ENCODE measurements around the gene EXOC6B.

EXOC6B gene

DNA sequence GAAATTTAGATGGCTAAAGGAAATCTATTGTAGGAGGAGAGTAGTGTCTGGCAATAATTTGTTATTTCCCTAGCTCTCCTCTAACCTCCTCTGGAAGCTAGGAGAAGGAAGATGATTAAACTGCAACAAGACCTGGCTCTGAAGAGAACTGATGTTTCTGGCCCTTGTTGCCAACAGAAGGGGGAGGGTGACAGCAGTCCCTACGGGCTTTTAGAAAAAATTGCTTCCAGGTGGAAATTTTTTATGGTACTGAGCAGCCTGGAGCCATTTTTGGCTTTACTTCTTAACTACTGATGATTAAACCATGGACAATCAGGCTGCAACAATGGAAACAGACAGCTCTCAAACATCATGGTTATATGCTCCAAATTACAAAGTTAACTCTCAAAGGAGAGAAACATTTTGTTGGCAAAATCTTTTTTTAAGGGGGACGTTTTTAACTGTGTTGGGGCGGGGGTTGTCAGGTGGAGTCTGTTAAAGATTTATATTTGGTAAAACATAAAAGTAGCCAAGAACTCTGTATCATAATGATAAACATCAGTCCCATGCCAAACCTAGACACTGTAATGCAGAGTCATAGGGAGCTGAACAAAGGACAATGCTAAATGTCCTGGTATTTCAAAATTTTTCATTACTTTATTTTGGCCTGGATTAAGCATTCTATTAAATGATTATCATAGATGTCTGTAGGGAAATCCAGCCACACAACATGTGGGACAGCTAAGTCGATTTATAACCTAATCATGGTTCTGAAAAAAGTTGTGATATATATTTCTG lies 70.0 kb downstream of the EXOC6B start:
- TF ChIP-seq POLR2A (IDR thresholded peaks at IDR 0.05; ENCODE audit: low read depth, low read length) = no peak
- FAIRE-seq (no peak), DNase-seq (ENCODE audit: insufficient read length, low spot score) (no peak)

DNA sequence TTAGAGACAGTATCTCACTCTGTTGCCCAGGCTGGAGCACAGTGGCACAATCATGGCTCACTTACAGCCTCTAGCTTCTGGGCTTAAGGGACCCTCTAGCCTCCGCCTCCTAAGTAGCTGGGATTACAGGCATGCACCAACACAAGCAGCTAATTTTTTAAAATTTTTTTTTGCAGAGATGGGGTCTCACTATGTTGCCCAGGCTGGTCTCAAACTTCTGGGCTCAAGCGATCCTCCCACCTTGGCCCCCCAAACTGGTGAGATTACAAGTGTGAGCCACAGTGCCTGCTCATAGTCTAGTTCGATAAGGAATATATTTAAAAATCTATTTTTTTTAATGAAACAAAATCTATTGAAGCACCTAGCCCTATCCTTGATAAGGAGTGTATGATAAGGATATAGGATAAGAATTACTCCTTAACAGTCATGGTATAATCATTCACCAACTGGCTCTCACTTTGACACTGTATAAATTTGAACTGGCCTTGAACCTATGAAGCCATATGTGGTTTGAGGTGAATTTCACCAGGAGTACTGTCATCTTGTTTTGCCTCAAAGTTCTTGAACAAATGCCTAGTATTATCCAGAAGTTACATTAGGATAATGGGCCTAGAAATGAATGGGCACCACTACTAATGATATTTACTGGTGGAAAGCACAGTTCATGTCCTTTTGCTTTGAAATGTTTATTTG lies 71.1 kb downstream of the EXOC6B start:
- no peak for FAIRE-seq
- DNase-seq (ENCODE audit: insufficient read length, low spot score) = no peak
- no peak for TF ChIP-seq POLR2A (IDR thresholded peaks at IDR 0.05; ENCODE audit: low read depth, low read length)

DNA sequence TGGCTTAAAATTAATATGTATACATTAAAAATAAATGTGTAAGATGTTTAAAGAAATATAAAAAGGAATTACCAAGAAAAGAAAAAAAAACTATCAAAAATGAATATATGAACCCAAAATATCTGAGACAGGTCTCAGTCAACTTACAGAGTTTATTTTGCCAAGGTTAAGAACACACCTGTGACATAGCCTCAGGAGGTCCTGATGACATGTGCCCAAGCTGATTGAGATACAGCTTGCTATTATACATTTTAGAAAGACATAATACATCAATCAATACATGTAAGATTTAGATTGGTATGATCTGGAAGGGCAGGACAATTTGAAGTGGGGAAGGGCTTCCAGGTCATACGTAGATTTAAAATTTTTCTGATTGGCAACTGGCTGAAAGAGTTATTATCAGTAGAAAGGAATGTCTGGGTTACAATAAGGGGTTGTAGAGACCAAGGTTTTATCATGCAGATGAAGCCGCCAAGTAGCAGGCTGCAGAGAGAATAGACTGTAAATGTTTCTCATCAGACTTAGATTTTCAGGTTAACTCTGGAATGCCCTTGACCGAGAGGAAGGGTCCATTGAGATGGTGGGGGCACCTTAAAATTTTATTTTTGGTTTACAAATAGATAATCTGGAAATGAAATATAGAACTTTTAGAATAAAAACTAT lies 74.7 kb downstream of the EXOC6B start:
- FAIRE-seq (no peak), DNase-seq (ENCODE audit: insufficient read length, low spot score) (no peak)
- no peak for TF ChIP-seq POLR2A (IDR thresholded peaks at IDR 0.05; ENCODE audit: low read depth, low read length)

DNA sequence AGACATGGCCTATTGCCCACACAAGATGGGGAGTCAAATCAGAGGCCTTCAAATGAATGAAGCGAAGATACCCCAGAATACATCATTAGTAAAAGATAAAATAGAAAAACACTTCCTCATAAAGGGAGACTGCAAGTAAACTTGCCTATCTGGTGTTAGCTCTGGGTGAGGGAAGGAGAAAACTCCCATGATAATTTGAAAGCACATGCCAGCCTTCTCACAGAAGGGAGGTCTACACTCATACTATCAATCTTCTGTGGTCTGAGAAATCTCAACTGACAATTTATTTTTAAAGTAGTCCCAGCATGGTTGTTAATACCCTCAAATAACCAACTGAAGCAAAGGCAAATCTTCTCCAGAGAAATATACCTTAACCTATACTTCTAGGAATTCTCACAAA lies 75.4 kb downstream of the EXOC6B start:
- no peak for FAIRE-seq

DNA sequence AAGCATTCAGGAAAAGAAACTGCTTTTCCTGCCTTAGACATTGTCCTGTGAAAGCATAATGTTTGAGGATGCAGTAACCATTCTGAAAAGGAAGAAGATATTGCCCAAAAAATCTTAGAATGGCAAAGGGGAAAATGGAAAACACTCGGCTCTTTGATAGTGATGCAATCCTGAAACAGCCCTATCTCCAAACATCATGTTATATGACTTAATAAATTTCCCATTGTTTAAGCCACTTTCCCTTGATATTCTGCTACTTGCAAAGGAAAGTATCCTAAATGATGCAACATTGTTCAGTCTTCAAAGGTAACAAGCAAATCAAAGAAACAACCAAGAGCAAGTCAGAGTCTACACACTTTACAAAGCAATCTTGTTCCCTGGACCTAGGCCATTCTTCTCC lies 78.5 kb downstream of the EXOC6B start:
- FAIRE-seq (no peak), DNase-seq (ENCODE audit: insufficient read length, low spot score) (no peak)
- TF ChIP-seq POLR2A (IDR thresholded peaks at IDR 0.05; ENCODE audit: low read depth, low read length) = no peak

More for the DNA sequence above, 75.4 kb downstream of the EXOC6B start:
- DNase-seq (ENCODE audit: insufficient read length, low spot score) = no peak
- TF ChIP-seq POLR2A (IDR thresholded peaks at IDR 0.05; ENCODE audit: low read depth, low read length) = no peak

DNA sequence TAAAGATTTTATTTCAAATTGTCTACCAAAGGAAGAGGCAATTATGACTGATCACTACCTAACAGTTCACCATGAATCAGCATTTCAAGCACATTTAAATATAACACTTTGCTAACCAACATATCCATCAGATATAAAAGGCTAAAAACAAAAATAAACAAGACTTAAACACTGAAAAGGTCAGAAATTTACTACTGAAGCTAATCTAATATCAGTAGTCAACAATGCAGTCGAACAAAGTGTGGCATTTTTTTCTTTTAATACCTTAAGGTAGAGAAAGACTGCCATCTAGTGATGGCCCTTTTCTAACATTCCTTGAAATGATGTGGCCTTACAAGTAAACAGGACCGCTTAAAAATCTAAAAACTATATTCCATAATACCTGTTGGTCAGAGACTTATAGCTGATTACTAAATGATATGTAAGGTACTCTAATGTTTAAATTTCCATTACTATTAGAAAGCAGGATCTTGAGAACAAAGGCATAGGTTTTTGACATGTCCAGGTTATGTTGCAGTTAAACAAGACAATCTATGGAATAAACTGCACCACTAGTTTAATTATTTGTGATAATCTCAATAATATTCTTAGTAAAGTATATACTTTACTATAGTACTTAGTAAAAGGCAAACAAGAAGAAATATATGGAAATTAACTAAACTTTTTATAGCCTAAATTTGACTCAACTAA lies 80.0 kb downstream of the EXOC6B start:
- FAIRE-seq (peak; percentile 88), DNase-seq (ENCODE audit: insufficient read length, low spot score) (no peak)
- TF ChIP-seq POLR2A (IDR thresholded peaks at IDR 0.05; ENCODE audit: low read depth, low read length) = no peak

DNA sequence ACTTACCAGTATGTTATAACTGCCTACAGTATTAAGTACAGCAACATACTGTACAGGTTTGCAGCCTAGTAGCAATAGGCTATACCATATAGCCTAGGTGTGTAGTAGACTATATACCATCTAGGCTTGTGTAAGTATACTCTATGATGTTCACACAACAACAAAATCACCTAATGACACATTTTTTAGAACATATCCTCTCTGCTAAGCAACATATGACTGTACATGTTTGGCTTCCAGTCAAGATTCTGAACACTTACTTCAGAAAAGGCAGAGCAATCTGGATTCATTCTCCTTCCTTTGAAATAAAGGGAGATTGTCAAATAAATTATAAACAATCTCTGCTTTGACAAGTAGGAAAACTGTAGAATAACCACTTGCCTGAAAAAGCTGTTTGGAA lies 81.8 kb downstream of the EXOC6B start:
- FAIRE-seq (peak; percentile 82), DNase-seq (ENCODE audit: insufficient read length, low spot score) (no peak)
- TF ChIP-seq POLR2A (IDR thresholded peaks at IDR 0.05; ENCODE audit: low read depth, low read length) = no peak

DNA sequence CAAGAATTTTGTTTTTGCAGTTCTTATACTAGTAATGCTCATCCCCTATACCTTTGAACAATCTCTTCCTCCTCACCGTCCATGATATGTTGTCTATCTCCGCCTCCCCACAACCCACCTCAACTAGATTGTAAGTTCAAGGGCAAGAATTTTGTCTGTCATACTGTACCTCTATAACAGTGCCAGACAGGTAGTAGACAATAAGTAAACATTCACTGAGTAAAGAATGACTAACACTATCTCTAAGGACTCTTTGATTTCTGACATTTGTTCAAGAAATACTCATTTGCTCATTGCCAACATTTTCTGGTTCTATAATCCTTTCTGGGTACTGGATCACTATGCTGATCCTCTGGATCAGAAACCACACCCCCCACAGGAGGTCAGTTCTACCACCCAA lies 82.4 kb downstream of the EXOC6B start:
- FAIRE-seq = no peak
- DNase-seq (ENCODE audit: insufficient read length, low spot score) = no peak
- TF ChIP-seq POLR2A (IDR thresholded peaks at IDR 0.05; ENCODE audit: low read depth, low read length) = no peak

DNA sequence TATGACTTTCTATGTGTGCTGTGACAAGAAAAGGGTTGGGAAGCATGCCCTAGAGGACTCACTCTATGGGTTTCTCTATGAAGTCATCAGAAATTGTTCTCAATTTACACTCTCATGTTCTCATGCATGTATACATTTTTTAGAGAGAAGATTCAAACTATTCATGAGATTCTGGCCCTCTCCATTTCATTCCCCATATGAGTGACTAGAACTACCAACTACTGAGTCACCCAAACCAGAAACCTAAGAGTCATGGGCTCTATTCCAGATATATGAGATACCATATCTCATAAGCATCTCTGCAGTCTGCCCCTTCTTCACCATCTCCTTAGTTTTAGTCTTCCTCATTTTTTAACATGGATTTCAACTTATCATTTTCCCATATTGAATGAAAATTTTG lies 87.7 kb downstream of the EXOC6B start:
- peak; percentile 70 for FAIRE-seq

DNA sequence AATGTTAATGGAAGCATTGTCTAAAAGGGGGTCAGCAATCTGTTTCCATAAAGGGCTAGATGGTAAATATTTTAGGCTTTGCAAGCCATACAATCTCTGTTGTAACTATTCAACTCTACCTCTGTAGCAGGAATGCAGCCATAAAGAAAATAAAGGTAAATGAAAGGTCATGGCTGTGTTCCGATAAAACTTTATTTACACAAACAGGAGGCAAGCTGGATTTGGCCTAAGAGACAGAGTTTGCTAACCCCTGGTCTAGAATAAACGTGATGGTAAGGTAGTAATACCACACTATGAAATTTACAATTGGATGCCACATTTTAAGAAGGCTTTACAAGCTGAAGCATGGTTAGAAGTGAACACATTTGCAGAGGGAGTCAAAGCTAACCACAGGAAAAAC lies 91.4 kb downstream of the EXOC6B start:
- DNase-seq (ENCODE audit: insufficient read length, low spot score) (no peak), FAIRE-seq (peak; percentile 45)
- no peak for TF ChIP-seq POLR2A (IDR thresholded peaks at IDR 0.05; ENCODE audit: low read depth, low read length)

More for the DNA sequence above, 87.7 kb downstream of the EXOC6B start:
- no peak for DNase-seq (ENCODE audit: insufficient read length, low spot score)
- no peak for TF ChIP-seq POLR2A (IDR thresholded peaks at IDR 0.05; ENCODE audit: low read depth, low read length)

DNA sequence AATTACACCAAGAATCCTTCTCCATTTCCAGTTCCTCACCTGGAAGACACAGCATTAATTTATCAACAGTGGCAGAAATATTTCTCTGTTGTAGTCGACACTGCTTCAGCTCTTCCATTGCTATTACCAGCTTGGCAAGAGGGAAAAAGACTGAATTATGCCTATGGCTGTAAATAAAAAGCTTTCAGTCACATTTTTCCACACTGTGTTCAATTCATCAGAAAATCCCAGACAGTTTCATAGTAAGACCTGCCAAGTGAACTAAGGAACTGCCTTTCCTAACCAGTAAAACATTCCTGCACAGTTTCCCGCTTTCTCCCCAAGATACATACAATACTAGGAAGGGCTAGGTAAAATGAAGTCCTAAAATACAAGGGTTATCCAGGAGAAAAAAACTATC lies 94.7 kb downstream of the EXOC6B start:
- no peak for TF ChIP-seq POLR2A (IDR thresholded peaks at IDR 0.05; ENCODE audit: low read depth, low read length)
- no peak for FAIRE-seq
- DNase-seq (ENCODE audit: insufficient read length, low spot score) = no peak

DNA sequence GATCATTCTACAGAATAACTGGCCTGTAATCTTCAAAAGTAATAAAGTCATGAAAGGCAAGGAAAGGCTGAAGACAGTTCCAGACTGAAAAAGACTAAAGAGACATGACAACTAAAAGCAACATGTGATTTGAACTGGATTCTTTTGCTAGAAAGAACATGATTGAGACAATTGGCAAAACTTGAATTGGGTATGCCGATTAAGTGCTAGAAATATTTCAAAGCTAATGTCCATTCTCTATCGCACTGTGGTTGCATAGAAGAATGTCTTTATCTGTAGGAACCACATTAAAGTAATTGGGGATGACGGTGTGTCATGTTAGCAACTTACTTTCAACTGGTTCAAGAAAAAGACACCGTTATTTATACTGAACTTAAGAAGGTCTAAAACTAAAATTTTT lies 98.5 kb downstream of the EXOC6B start:
- peak; percentile 53 for FAIRE-seq
- TF ChIP-seq POLR2A (IDR thresholded peaks at IDR 0.05; ENCODE audit: low read depth, low read length) = no peak
- no peak for DNase-seq (ENCODE audit: insufficient read length, low spot score)

DNA sequence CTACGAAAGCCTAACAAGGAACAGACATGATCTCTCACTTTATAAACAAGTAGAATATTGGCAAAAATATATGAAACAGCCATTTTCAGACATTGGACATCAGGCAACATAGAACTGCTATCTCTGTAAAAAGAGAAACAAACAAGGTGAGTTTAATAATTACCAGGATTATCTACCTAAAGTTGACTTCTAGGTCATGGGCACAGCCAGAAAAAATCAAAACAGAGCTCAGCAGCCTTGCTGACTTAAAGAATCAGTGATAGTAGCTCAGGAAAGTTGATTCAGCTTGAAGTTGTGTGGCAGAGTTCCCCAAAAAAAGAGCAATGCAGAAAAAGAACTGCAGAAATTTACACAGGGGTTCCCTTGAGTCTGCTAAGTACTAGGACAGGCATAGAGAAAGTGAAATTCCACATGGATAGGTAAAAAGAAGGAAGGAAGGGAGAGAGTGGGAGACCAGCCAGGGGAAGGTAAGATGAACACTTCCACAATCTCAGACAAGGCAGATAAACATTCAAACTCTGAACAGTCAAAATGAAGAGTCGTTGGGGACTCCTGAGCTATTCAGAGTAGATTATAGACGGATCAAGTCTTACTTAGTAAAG lies 102.0 kb downstream of the EXOC6B start:
- TF ChIP-seq POLR2A (IDR thresholded peaks at IDR 0.05; ENCODE audit: low read depth, low read length) = no peak
- DNase-seq (ENCODE audit: insufficient read length, low spot score) = no peak
- FAIRE-seq = no peak
